ENCODE results near the gene SDK2.
"Not testable (repeated sequence)": the region's sequence is repeated elsewhere in the genome, so short reads cannot be mapped to it uniquely, and the experiment has no call there.

SDK2 gene

GRCh38 chr17:73481676-73482075 lies 162.6 kb downstream of the SDK2 start:
- no peak overlapping the region for H3K4me3 ChIP-seq (ENCODE audit: low read length)
- TF ChIP-seq ZNF274 (IDR thresholded peaks at IDR 0.05; ENCODE audit: low read depth, low read length) = no peak

- H3K4me3 ChIP-seq (ENCODE audit: low read length) = no peak overlapping the region
- TF ChIP-seq ZNF274 (IDR thresholded peaks at IDR 0.05; ENCODE audit: low read depth, low read length) = no peak
Measured at GRCh38 chr17:73480740-73481139, 163.5 kb downstream of the SDK2 start.

- H3K4me3 ChIP-seq (ENCODE audit: low read length) = no peak overlapping the region
- no peak for TF ChIP-seq ZNF274 (IDR thresholded peaks at IDR 0.05; ENCODE audit: low read depth, low read length)
Measured at GRCh38 chr17:73478768-73479424, 165.3 kb downstream of the SDK2 start.

- TF ChIP-seq ZNF274 (IDR thresholded peaks at IDR 0.05; ENCODE audit: low read depth, low read length) = no peak
- H3K4me3 ChIP-seq (ENCODE audit: low read length) = no peak overlapping the region
Measured at GRCh38 chr17:73478334-73478733, 165.9 kb downstream of the SDK2 start.

- no peak for TF ChIP-seq ZNF274 (IDR thresholded peaks at IDR 0.05; ENCODE audit: low read depth, low read length)
Measured at GRCh38 chr17:73476890-73477350, 167.3 kb downstream of the SDK2 start.

GRCh38 chr17:73474370-73474988 lies 169.8 kb downstream of the SDK2 start:
- TF ChIP-seq ZNF274 (IDR thresholded peaks at IDR 0.05; ENCODE audit: low read depth, low read length) = no peak
- H3K4me3 ChIP-seq (ENCODE audit: low read length) = no peak overlapping the region

More at GRCh38 chr17:73476890-73477350, 167.3 kb downstream of the SDK2 start:
- no peak overlapping the region for H3K4me3 ChIP-seq (ENCODE audit: low read length)

- not testable (repeated sequence) for H3K4me3 ChIP-seq (ENCODE audit: low read length)
Measured at GRCh38 chr17:73472715-73473114, 171.5 kb downstream of the SDK2 start.

GRCh38 chr17:73471924-73472323 lies 172.3 kb downstream of the SDK2 start:
- TF ChIP-seq ZNF274 (IDR thresholded peaks at IDR 0.05; ENCODE audit: low read depth, low read length) = no peak
- H3K4me3 ChIP-seq (ENCODE audit: low read length) = no peak overlapping the region

- TF ChIP-seq ZNF274 (IDR thresholded peaks at IDR 0.05; ENCODE audit: low read depth, low read length) = no peak
- H3K4me3 ChIP-seq (ENCODE audit: low read length) = no peak overlapping the region
Measured at GRCh38 chr17:73470316-73470826, 173.9 kb downstream of the SDK2 start.

- H3K4me3 ChIP-seq (ENCODE audit: low read length) = no peak overlapping the region
- no peak for TF ChIP-seq ZNF274 (IDR thresholded peaks at IDR 0.05; ENCODE audit: low read depth, low read length)
Measured at GRCh38 chr17:73469311-73469710, 174.9 kb downstream of the SDK2 start.

GRCh38 chr17:73468221-73468620 lies 176.0 kb downstream of the SDK2 start:
- no peak overlapping the region for H3K4me3 ChIP-seq (ENCODE audit: low read length)
- TF ChIP-seq ZNF274 (IDR thresholded peaks at IDR 0.05; ENCODE audit: low read depth, low read length) = no peak

- H3K4me3 ChIP-seq (ENCODE audit: low read length) = no peak overlapping the region
- TF ChIP-seq ZNF274 (IDR thresholded peaks at IDR 0.05; ENCODE audit: low read depth, low read length) = no peak
Measured at GRCh38 chr17:73467651-73468050, 176.6 kb downstream of the SDK2 start.

GRCh38 chr17:73466704-73467433 lies 177.4 kb downstream of the SDK2 start:
- H3K4me3 ChIP-seq (ENCODE audit: low read length) = no peak overlapping the region
- no peak for TF ChIP-seq ZNF274 (IDR thresholded peaks at IDR 0.05; ENCODE audit: low read depth, low read length)

GRCh38 chr17:73465953-73466230 lies 178.4 kb downstream of the SDK2 start:
- H3K4me3 ChIP-seq (ENCODE audit: low read length) = no peak overlapping the region
- no peak for TF ChIP-seq ZNF274 (IDR thresholded peaks at IDR 0.05; ENCODE audit: low read depth, low read length)

Data from GM08714 (cell line).